ENCODE measurements around the gene TWF1. TPM values are rescaled to one million over a fixed set of nuclear protein-coding genes. Genes with fewer than 3 reads are reported as not detected.

The TWF1 gene
- total and polyA plus RNA-seq, 2 of the 8 experiments (the other 6 are each of a cell fraction or from before 2014, with no cell fraction given) = 7.6 to 27.9 TPM

DNA sequence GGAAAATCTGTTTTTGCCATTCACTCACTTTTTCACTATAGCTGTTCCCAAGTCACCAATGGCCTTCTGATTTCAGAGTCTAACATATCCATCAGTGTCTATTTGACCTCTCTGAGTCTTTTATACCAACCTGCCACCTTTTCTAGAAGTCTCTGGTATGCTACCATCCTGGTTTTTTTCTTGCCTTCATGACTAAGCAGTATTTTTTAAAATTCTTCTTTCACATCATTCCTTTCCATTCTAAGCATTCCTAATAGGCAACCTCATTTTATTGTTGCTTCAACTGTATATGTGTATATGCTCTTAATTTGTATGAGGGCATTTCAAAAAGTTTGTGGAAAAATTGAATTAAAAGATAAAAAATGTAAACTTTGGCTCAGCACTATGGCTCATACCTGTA, 42.3 kb downstream of the TWF1 start:
- Histone ChIP-seq H4K91ac (replicated peaks; ENCODE audit: insufficient read length, low read length) (no peak overlapping the region), H3K36me3 (ENCODE audit: control insufficient read depth in 2 of 4, insufficient read depth in 4 of 4, low read length in 3 of 4) (no peaks in the 10 kb centered on the region), H2BK120ac (replicated peaks; ENCODE audit: low read depth, low read length) (no peak overlapping the region), H2AFZ (ENCODE audit: low read length) (no peak overlapping the region), H3K9me3 (ENCODE audit: insufficient read depth in 2 of 2, low read depth in 1 of 2, low read length in 1 of 2) (no peaks in the 10 kb centered on the region), H3K56ac (replicated peaks; ENCODE audit: insufficient read length, low read depth, low read length) (no peak overlapping the region), H3K4me1 (replicated peaks in 1 of 4; ENCODE audit: control insufficient read depth in 3 of 4, insufficient read depth in 4 of 4, low read length in 3 of 4) (peaks cover 0 to 15% (median 6%) of the 10 kb centered on the region in 4 experiments; a peak in 5 of 7 replicates), H2AK5ac (ENCODE audit: low read depth, low read length) (no peak overlapping the region), H2BK20ac (ENCODE audit: low read length) (no peak overlapping the region), H2BK12ac (ENCODE audit: low read depth, low read length) (no peak overlapping the region; the same call in 1 of the 2 replicates), H3K4ac (replicated peaks; ENCODE audit: insufficient read length, low read depth, low read length) (no peak overlapping the region), H3K23ac (ENCODE audit: insufficient read length) (no peak overlapping the region), H3K27me3 (replicated peaks in 1 of 4; ENCODE audit: control insufficient read depth in 3 of 4, extremely low read depth in 1 of 4, insufficient read depth in 3 of 4, low read length in 3 of 4) (no peaks in the 10 kb centered on the region), H3K4me3 (ENCODE audit: extremely low read depth in 1 of 4, insufficient read depth in 2 of 4, low read depth in 3 of 4, low read length in 4 of 4) (no peak overlapping the region), H3K27ac (ENCODE audit: low read depth, low read length) (no peak overlapping the region), H3K18ac (ENCODE audit: extremely low read depth, low read length) (no peak overlapping the region), H3K79me1 (ENCODE audit: low read depth, low read length) (no peaks in the 10 kb centered on the region), H4K5ac (ENCODE audit: insufficient read length, low read depth, low read length) (no peak overlapping the region), H3K23me2 (ENCODE audit: low read depth, low read length) (no peaks in the 10 kb centered on the region), H4K20me1 (replicated peaks in 1 of 2; ENCODE audit: control insufficient read depth in 1 of 2, insufficient read depth in 2 of 2, low read length in 2 of 2) (no peaks in the 10 kb centered on the region), H2BK15ac (ENCODE audit: low read length) (no peak overlapping the region), H2BK5ac (ENCODE audit: low read depth, low read length) (no peak overlapping the region; the same call in 1 of the 2 replicates), H3K14ac (ENCODE audit: insufficient read length) (no peak overlapping the region), H3K4me2 (ENCODE audit: insufficient read depth in 1 of 2, low read depth in 2 of 2, low read length in 2 of 2) (no peak overlapping the region), H3K79me2 (ENCODE audit: control insufficient read depth in 1 of 2, insufficient read depth in 2 of 2, low read length in 2 of 2) (no peaks in the 10 kb centered on the region), H3K9ac (replicated peaks in 1 of 4; ENCODE audit: extremely low read depth in 1 of 4, low read depth in 3 of 4, low read length in 3 of 4) (no peak overlapping the region), H4K8ac (ENCODE audit: extremely low read depth, insufficient read depth, low read length) (no peak overlapping the region)
- TF ChIP-seq CBX8 (IDR thresholded peaks at IDR 0.05; ENCODE audit: borderline replicate concordance, low read depth, low read length) (no peak), SAP30 (IDR thresholded peaks at IDR 0.05; ENCODE audit: insufficient read depth, insufficient replicate concordance, low read length) (no peak), RBBP5 (IDR thresholded peaks at IDR 0.05; ENCODE audit: borderline replicate concordance, low read depth, low read length) (no peak), JUN (IDR thresholded peaks at IDR 0.05; ENCODE audit: low read depth, low read length) (no peak), GABPA (IDR thresholded peaks at IDR 0.05; ENCODE audit: borderline replicate concordance, insufficient read depth, low read length) (no peak), POLR2A (IDR thresholded peaks at IDR 0.05; ENCODE audit: control extremely low read depth in 1 of 2, low read depth in 2 of 2, low read length in 2 of 2) (no peak), RNF2 (IDR thresholded peaks at IDR 0.05; ENCODE audit: borderline replicate concordance, low read depth, low read length, missing control alignments, poor library complexity, severe bottlenecking) (no peak), HDAC6 (IDR thresholded peaks at IDR 0.05; ENCODE audit: low read depth, low read length) (no peak), MAFK (IDR thresholded peaks at IDR 0.05; ENCODE audit: low read depth, low read length) (no peak), RFX5 (IDR thresholded peaks at IDR 0.05; ENCODE audit: borderline replicate concordance, low read depth, low read length) (no peak)
- TF ChIP-seq, protein P1, sequence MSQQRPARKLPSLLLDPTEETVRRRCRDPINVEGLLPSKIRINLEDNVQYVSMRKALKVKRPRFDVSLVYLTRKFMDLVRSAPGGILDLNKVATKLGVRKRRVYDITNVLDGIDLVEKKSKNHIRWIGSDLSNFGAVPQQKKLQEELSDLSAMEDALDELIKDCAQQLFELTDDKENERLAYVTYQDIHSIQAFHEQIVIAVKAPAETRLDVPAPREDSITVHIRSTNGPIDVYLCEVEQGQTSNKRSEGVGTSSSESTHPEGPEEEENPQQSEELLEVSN (IDR thresholded peaks at IDR 0.05) = no peak
- FAIRE-seq (no peak), DNase-seq (ENCODE audit: low read depth in 1 of 2, low spot score in 2 of 2) (no peak)
- ChIA-PET POLR2A (ENCODE audit: partially characterized antibody) (interaction anchor here (2.1 kb wide), 1 partner anchor 14 kb away, joined by 4 read pairs; no protein-coding TSS in a partner anchor), CTCF (ENCODE audit: partially characterized antibody) (interaction anchor here (3.1 kb wide), 1 partner anchor 13 kb away, joined by 15 read pairs; no protein-coding TSS in a partner anchor)

All from H1 (cell line).